WTC11 (cell line): ENCODE measurements around the gene FBXO41. TPM values are rescaled to one million over a fixed set of nuclear protein-coding genes. Genes with fewer than 3 reads are reported as not detected.

Experiments
- ATAC-seq: fragments of 200-7000 bp; cut with Tn5 transposase; 2 replicates; pipeline ENCODE4 v1.10.0; 2021; ENCODE audit warnings: mild to moderate bottlenecking, moderate library complexity
- CTCF ChIA-PET: fragments of 300-600 bp; sonication (Branson Sonifier 250); formaldehyde crosslinking; loops from one replicate; lab custom pipeline; 2021; ENCODE audit warnings: antibody characterized with exemption; lab: Charles Lee
- POLR2A ChIA-PET: fragments of 350-600 bp; sonication (Branson Sonifier 250); formaldehyde crosslinking; loops from one replicate; lab custom pipeline; 2021; ENCODE audit warnings: antibody characterized with exemption; lab: Charles Lee
- DNase-seq: peaks from one replicate; pipeline ENCODE4 v3.0.0; 2021; ENCODE audit warnings: low spot score
- H3K27ac Mint-ChIP-seq: 2 replicates; pipeline ENCODE4 v1.8.0; 2021; ENCODE audit warnings: mixed read lengths
- H3K27me3 Mint-ChIP-seq: 2 replicates; pipeline ENCODE4 v1.8.0; 2021; ENCODE audit warnings: low read depth, mild to moderate bottlenecking, moderate library complexity, mixed read lengths
- H3K36me3 Mint-ChIP-seq: 2 replicates; pipeline ENCODE4 v1.8.0; 2021; ENCODE audit warnings: mixed read lengths
- H3K4me1 Mint-ChIP-seq: 2 replicates; pipeline ENCODE4 v1.8.0; 2022; ENCODE audit warnings: mixed read lengths
- H3K4me3 Mint-ChIP-seq: 2 replicates; pipeline ENCODE4 v1.8.0; 2021; ENCODE audit warnings: mild to moderate bottlenecking, moderate library complexity, mixed read lengths
- H3K9me3 Mint-ChIP-seq: 2 replicates; pipeline ENCODE4 v1.8.0; 2021; ENCODE audit warnings: mixed read lengths
- E2F5 ChIP-seq: sonication (generic); formaldehyde crosslinking; IDR thresholded peaks from 2 replicates; pipeline ENCODE4 v1.8.1; 2022; ENCODE audit warnings: mild to moderate bottlenecking, moderate library complexity, missing genetic modification reagents
- ERG ChIP-seq: fragments of 250-450 bp; sonication (Bioruptor Pico); IDR thresholded peaks from 2 replicates; pipeline ENCODE4 v1.8.0; 2021; ENCODE audit warnings: mild to moderate bottlenecking
- ETV6 ChIP-seq: sonication (generic); formaldehyde crosslinking; IDR thresholded peaks from 2 replicates; pipeline ENCODE4 v1.8.1; 2022; ENCODE audit warnings: mild to moderate bottlenecking, missing genetic modification reagents
- FOXJ3 ChIP-seq: sonication (generic); formaldehyde crosslinking; IDR thresholded peaks from 2 replicates; pipeline ENCODE4 v1.9.0; 2021; ENCODE audit warnings: missing genetic modification reagents, mild to moderate bottlenecking, borderline replicate concordance
- HMGA2 ChIP-seq: fragments of 250-450 bp; sonication (Bioruptor Pico); IDR thresholded peaks from 2 replicates; pipeline ENCODE4 v1.4.0; 2021; ENCODE audit warnings: mild to moderate bottlenecking, moderate library complexity
- HMGXB4 ChIP-seq: sonication (generic); formaldehyde crosslinking; IDR thresholded peaks from 2 replicates; pipeline ENCODE4 v1.8.1; 2023; ENCODE audit warnings: mild to moderate bottlenecking, moderate library complexity, missing genetic modification reagents
- JUN ChIP-seq: sonication (generic); formaldehyde crosslinking; IDR thresholded peaks from 2 replicates; pipeline ENCODE4 v1.8.0; 2023; ENCODE audit warnings: mild to moderate bottlenecking, missing genetic modification reagents
- KAT7 ChIP-seq: sonication (generic); formaldehyde crosslinking; IDR thresholded peaks from 2 replicates; pipeline ENCODE4 v1.8.1; 2023; ENCODE audit warnings: missing genetic modification reagents, mild to moderate bottlenecking, borderline replicate concordance
- NR1H2 ChIP-seq: sonication (generic); formaldehyde crosslinking; IDR thresholded peaks from 2 replicates; pipeline ENCODE4 v1.9.0; 2021; ENCODE audit warnings: mild to moderate bottlenecking, moderate library complexity, missing genetic modification reagents
- PRDM15 ChIP-seq: sonication (generic); formaldehyde crosslinking; IDR thresholded peaks from 2 replicates; pipeline ENCODE4 v1.8.0; 2022; ENCODE audit warnings: missing genetic modification reagents
- RORB ChIP-seq: fragments of 250-450 bp; sonication (Bioruptor Pico); IDR thresholded peaks from 2 replicates; pipeline ENCODE4 v1.9.0; 2021; ENCODE audit warnings: mild to moderate bottlenecking
- SMAD3 ChIP-seq: sonication (generic); formaldehyde crosslinking; IDR thresholded peaks from 2 replicates; pipeline ENCODE4 v1.8.0; 2022; ENCODE audit warnings: missing genetic modification reagents, mild to moderate bottlenecking, borderline replicate concordance
- ZNF232 ChIP-seq: sonication (generic); formaldehyde crosslinking; IDR thresholded peaks from 2 replicates; pipeline ENCODE4 v1.8.0; 2022; ENCODE audit warnings: mild to moderate bottlenecking, missing genetic modification reagents
- ZNF263 ChIP-seq: sonication (generic); formaldehyde crosslinking; IDR thresholded peaks from 2 replicates; pipeline ENCODE4 v1.8.1; 2022; ENCODE audit warnings: low read depth, mild to moderate bottlenecking, moderate library complexity, missing genetic modification reagents
- ZNF425 ChIP-seq: fragments of 250-450 bp; sonication (Bioruptor Pico); conservative IDR thresholded peaks from 2 replicates; pipeline ENCODE4 v1.9.0; 2021; ENCODE audit warnings: mild to moderate bottlenecking
- total RNA-seq: library from RNA; stranded (reverse); gene quantifications from 3 replicates; pipeline ENCODE4 v1.2.3, GENCODE V29; 2021
- TF ChIP-seq, protein P1 (sequence below): fragments of 250-450 bp; sonication (Bioruptor Pico); IDR thresholded peaks from 2 replicates; pipeline ENCODE4 v1.9.0; 2021; ENCODE audit warnings: mild to moderate bottlenecking, borderline replicate concordance
- TF ChIP-seq, protein P2 (sequence below): sonication (generic); formaldehyde crosslinking; IDR thresholded peaks from 2 replicates; pipeline ENCODE4 v1.8.1; 2023; ENCODE audit warnings: mild to moderate bottlenecking, missing genetic modification reagents, borderline replicate concordance
- TF ChIP-seq, protein P3 (sequence below): sonication (generic); formaldehyde crosslinking; IDR thresholded peaks from 2 replicates; pipeline ENCODE4 v1.8.0; 2022; ENCODE audit warnings: mild to moderate bottlenecking, missing genetic modification reagents

Gene FBXO41
- total RNA-seq, 1 experiment from 2014 or later, result 19.2 TPM

GRCh38 chr2:73252238-73253027 is 31.8 kb downstream of the FBXO41 start:
- no peak overlapping the region for H3K27ac Mint-ChIP-seq
- H3K9me3 Mint-ChIP-seq, result no peaks in the 10 kb centered on the region
- H3K27me3 Mint-ChIP-seq, result no peaks in the 10 kb centered on the region
- ATAC-seq, result no peak
- H3K36me3 Mint-ChIP-seq, result peaks cover 56% of the 10 kb centered on the region
- DNase-seq, result no peak
- H3K4me1 Mint-ChIP-seq, result peaks cover 6% of the 10 kb centered on the region; the same call in 1 of the 2 replicates
- ChIA-PET CTCF (interaction anchor here (1.2 kb wide), 1 partner anchor 8 kb away, joined by 3 read pairs; no protein-coding TSS in a partner anchor), POLR2A (no interaction called here)
- H3K4me3 Mint-ChIP-seq, result no peak overlapping the region
- TF ChIP-seq ZNF263 (CRISPR knock-in tag) (no peak), PRDM15 (CRISPR knock-in tag) (no peak), FOXJ3 (CRISPR knock-in tag) (no peak), HMGXB4 (no peak), NR1H2 (CRISPR knock-in tag) (no peak), RORB (CRISPR knock-in tag) (no peak), ETV6 (no peak), ZNF232 (CRISPR knock-in tag) (no peak), SMAD3 (no peak), E2F5 (CRISPR knock-in tag) (no peak), ERG (no peak), KAT7 (CRISPR knock-in tag) (no peak), ZNF425 (CRISPR knock-in tag) (no peak), JUN (no peak), HMGA2 (CRISPR knock-in tag) (no peak)
- TF ChIP-seq, protein P1, sequence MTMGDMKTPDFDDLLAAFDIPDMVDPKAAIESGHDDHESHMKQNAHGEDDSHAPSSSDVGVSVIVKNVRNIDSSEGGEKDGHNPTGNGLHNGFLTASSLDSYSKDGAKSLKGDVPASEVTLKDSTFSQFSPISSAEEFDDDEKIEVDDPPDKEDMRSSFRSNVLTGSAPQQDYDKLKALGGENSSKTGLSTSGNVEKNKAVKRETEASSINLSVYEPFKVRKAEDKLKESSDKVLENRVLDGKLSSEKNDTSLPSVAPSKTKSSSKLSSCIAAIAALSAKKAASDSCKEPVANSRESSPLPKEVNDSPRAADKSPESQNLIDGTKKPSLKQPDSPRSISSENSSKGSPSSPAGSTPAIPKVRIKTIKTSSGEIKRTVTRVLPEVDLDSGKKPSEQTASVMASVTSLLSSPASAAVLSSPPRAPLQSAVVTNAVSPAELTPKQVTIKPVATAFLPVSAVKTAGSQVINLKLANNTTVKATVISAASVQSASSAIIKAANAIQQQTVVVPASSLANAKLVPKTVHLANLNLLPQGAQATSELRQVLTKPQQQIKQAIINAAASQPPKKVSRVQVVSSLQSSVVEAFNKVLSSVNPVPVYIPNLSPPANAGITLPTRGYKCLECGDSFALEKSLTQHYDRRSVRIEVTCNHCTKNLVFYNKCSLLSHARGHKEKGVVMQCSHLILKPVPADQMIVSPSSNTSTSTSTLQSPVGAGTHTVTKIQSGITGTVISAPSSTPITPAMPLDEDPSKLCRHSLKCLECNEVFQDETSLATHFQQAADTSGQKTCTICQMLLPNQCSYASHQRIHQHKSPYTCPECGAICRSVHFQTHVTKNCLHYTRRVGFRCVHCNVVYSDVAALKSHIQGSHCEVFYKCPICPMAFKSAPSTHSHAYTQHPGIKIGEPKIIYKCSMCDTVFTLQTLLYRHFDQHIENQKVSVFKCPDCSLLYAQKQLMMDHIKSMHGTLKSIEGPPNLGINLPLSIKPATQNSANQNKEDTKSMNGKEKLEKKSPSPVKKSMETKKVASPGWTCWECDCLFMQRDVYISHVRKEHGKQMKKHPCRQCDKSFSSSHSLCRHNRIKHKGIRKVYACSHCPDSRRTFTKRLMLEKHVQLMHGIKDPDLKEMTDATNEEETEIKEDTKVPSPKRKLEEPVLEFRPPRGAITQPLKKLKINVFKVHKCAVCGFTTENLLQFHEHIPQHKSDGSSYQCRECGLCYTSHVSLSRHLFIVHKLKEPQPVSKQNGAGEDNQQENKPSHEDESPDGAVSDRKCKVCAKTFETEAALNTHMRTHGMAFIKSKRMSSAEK (CRISPR knock-in tag), result no peak
- TF ChIP-seq, protein P2, sequence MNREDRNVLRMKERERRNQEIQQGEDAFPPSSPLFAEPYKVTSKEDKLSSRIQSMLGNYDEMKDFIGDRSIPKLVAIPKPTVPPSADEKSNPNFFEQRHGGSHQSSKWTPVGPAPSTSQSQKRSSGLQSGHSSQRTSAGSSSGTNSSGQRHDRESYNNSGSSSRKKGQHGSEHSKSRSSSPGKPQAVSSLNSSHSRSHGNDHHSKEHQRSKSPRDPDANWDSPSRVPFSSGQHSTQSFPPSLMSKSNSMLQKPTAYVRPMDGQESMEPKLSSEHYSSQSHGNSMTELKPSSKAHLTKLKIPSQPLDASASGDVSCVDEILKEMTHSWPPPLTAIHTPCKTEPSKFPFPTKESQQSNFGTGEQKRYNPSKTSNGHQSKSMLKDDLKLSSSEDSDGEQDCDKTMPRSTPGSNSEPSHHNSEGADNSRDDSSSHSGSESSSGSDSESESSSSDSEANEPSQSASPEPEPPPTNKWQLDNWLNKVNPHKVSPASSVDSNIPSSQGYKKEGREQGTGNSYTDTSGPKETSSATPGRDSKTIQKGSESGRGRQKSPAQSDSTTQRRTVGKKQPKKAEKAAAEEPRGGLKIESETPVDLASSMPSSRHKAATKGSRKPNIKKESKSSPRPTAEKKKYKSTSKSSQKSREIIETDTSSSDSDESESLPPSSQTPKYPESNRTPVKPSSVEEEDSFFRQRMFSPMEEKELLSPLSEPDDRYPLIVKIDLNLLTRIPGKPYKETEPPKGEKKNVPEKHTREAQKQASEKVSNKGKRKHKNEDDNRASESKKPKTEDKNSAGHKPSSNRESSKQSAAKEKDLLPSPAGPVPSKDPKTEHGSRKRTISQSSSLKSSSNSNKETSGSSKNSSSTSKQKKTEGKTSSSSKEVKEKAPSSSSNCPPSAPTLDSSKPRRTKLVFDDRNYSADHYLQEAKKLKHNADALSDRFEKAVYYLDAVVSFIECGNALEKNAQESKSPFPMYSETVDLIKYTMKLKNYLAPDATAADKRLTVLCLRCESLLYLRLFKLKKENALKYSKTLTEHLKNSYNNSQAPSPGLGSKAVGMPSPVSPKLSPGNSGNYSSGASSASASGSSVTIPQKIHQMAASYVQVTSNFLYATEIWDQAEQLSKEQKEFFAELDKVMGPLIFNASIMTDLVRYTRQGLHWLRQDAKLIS (CRISPR knock-in tag), result no peak
- TF ChIP-seq, protein P3, sequence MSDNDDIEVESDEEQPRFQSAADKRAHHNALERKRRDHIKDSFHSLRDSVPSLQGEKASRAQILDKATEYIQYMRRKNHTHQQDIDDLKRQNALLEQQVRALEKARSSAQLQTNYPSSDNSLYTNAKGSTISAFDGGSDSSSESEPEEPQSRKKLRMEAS (CRISPR knock-in tag), result no peak
